ENCODE measurements around the gene MED23. TPM values are rescaled to one million over a fixed set of nuclear protein-coding genes. Genes with fewer than 3 reads are reported as not detected.

MED23 gene
- total and polyA plus RNA-seq, 12 donors = 4.6 to 18.4 (median 11.5) TPM

DNA sequence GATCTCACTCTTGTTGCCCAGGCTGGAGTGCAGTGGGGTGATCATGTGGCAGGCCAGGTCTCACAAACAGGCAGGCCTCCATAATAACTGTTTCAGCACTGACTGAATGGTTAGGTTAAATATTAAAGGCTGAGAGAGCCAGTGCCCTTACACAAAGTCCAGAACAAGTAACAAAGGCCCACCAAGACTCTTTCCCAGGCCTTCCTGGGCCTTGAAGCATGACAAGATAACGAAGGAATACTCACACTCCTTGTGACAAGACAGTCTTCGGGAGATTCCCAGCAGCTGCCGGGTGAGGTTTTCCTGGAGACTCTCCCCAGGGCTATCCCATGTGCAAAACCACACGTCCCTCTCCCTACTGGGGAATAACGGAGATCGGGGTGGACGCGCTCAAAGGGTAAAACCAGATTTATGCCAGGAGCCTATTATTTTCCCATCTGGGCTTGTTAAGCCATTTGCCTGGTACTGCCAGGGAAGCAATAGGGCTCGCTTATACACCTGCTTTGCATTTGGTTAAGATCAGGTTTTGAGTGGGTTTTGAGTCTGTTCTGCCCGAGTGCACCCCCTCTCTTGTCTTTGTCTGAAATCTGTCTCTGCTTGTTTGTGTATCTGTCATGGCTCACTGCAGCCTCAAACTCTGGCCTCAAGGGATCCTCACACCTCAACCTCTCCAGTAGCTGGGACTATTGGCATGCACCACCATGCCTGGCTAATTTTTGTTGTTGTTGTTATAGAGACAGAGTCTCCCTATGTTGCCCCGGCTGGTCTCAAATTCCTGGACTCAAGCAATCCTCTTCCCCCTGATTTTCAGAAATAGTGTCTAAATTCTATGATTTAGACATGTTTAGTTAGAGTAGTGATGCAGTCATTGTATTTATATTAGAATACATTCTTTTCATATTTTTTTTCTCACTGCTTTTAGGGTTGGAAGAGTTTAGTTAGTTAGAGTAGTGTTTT is 7.6 kb upstream of the MED23 start:
- DNase-seq (no peak), ATAC-seq (no peak)
- Histone ChIP-seq H3K9me3 (no peaks in the 10 kb centered on the region), H3K4me3 (no peak overlapping the region), H3K27me3 (no peaks in the 10 kb centered on the region), H3K36me3 (no peaks in the 10 kb centered on the region), H3K27ac (no peak overlapping the region), H3K4me1 (no peaks in the 10 kb centered on the region)
- TF ChIP-seq, protein P1, sequence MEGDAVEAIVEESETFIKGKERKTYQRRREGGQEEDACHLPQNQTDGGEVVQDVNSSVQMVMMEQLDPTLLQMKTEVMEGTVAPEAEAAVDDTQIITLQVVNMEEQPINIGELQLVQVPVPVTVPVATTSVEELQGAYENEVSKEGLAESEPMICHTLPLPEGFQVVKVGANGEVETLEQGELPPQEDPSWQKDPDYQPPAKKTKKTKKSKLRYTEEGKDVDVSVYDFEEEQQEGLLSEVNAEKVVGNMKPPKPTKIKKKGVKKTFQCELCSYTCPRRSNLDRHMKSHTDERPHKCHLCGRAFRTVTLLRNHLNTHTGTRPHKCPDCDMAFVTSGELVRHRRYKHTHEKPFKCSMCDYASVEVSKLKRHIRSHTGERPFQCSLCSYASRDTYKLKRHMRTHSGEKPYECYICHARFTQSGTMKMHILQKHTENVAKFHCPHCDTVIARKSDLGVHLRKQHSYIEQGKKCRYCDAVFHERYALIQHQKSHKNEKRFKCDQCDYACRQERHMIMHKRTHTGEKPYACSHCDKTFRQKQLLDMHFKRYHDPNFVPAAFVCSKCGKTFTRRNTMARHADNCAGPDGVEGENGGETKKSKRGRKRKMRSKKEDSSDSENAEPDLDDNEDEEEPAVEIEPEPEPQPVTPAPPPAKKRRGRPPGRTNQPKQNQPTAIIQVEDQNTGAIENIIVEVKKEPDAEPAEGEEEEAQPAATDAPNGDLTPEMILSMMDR (IDR thresholded peaks at IDR 0.05) = no peak
- intact Hi-C loops (cut with DNase I) = no loop called here
- WGBS, 2 donors = 76 to 77% methylated on average over 11 of the region's 11 CpGs

DNA sequence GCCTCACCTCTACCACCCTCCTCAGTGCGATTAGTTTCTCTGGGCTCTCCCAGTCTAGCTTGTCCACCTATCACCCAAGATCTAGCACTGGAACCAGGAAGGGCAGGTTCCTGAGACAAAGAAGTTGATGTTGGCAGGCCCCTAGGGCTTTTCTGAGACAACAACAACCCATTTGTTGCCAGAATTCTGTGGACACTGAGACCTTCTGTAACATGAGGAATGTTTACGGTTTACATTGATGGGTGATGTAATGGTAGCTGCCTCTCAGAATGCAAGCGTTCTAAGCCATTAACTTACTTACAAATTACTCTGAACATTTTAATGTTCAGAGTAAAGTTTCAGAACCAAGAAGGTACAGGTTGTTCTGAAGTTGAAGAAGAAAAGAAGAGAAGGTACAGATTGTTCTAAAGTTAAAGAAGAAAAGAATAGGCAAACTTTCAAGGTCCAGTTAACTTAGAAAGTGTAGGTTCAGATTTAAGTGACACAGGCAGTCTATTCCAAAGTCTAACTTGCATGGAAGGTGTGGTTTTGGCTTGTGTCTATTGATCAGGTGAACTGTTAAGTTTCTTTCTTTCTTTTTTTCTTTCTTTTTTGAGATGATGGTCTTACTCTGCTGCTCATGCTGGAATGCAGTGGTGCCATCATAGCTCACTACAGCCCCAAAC is 3.7 kb upstream of the MED23 start:
- intact Hi-C loops (cut with DNase I) = no loop called here
- TF ChIP-seq, protein P1 (IDR thresholded peaks at IDR 0.05) = no peak
- Histone ChIP-seq H3K36me3 (peaks cover 0 to under 1% (median 0%) of the 10 kb centered on the region in 9 donors), H3K27ac (no peak overlapping the region), H3K27me3 (no peaks in the 10 kb centered on the region), H3K4me3 (no peak overlapping the region), H3K4me1 (peaks cover 0 to 20% (median 13%) of the 10 kb centered on the region in 9 donors), H3K9me3 (no peaks in the 10 kb centered on the region)
- DNase-seq = no peak
- WGBS, 2 donors = 86 to 88% methylated on average over 3 of the region's 3 CpGs
- no peak for ATAC-seq

DNA sequence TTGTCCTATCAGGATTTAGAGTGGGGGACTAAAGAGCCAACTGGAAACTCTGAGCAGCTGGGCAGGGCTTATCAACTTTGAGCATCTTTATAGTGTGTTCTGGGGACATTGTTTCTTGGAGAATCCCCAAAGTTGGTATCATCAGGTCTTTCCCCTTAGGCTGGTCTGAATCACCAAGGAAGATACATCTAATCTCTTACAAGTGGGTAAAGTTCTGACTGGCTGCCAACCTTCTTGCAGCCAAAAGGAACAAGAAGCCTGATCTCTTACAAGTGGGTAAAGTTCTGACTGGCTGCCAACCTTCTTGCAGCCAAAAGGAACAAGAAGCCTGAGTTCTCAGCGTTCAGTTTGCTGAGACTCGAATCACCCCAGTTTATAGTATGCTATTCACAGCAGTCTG is 1.6 kb upstream of the MED23 start:
- no peak for ATAC-seq
- DNase-seq = no peak
- TF ChIP-seq, protein P1 (IDR thresholded peaks at IDR 0.05) = no peak
- Histone ChIP-seq H3K4me1 (peaks cover 0 to 26% (median 16%) of the 10 kb centered on the region in 9 donors), H3K9me3 (no peaks in the 10 kb centered on the region), H3K36me3 (peaks cover 0 to 21% (median 6%) of the 10 kb centered on the region in 9 donors), H3K27ac (no peak overlapping the region), H3K27me3 (no peaks in the 10 kb centered on the region), H3K4me3 (no peak overlapping the region)
- intact Hi-C loops (cut with DNase I) = loop anchor here in 1 of 10 donors (10.0 kb wide), 2 partner anchors 445 to 745 kb away; no protein-coding TSS in a partner anchor
- WGBS, 2 donors = 84 to 86% methylated on average over 2 of the region's 2 CpGs

DNA sequence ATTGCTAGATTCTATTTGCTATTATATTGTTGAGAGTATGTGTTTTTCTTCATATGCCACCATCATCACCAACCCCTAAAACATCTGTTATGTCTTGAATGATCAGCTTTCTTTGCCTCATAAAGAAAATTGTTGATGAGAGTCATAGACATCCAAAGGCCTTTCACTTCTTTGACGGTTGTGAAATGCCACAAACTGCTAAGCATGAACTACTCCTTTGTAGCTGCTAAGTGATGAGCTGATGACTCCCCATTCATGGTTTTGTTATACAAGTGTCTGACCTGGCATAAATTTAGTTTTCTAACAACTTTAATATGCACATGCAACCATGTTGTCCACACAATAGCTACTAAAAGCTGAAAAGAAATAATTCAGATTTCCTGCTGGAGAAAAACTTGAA is 684 bp upstream of the MED23 start:
- Histone ChIP-seq H3K27ac (peak overlapping the region in 7 of 10 donors; percentile 32 to 91 (median 71)), H3K4me3 (peak overlapping the region in 8 of 10 donors; percentile 61 to 92 (median 78)), H3K27me3 (no peaks in the 10 kb centered on the region), H3K9me3 (no peaks in the 10 kb centered on the region), H3K4me1 (peaks cover 0 to 26% (median 16%) of the 10 kb centered on the region in 9 donors), H3K36me3 (peaks cover 0 to 30% (median 15%) of the 10 kb centered on the region in 9 donors)
- TF ChIP-seq, protein P1 (IDR thresholded peaks at IDR 0.05) = no peak
- WGBS, 2 donors = 53 to 58% methylated on average over 1 of the region's 1 CpG
- ATAC-seq (no peak), DNase-seq (no peak)
- intact Hi-C loops (cut with DNase I) = loop anchor here in 1 of 10 donors (10.0 kb wide), 2 partner anchors 444 to 744 kb away; no protein-coding TSS in a partner anchor
